Lung (tissue), 12 donors: ENCODE data around the gene CCDC71. TPM values are rescaled to one million over a fixed set of nuclear protein-coding genes. Genes with fewer than 3 reads are reported as not detected.

Experiments
- ATAC-seq: fragments of 200-7000 bp; cut with Tn5 transposase; one replicate; pipeline ENCODE4 v1.9.1; 2020; ENCODE audit warnings: moderate number of reproducible peaks; ENCODE audit not compliant: insufficient read depth, low FRiP score
- DNase-seq, 3 donors: peaks; one replicate each; pipeline ENCODE4 v3.0.0-alpha.2; 2013 to 2017
- H3K27ac ChIP-seq, 2 donors: one replicate each; pipeline ENCODE4 v1.5.1; 2013; ENCODE audit warnings: mild to moderate bottlenecking in 2 of 2, moderate library complexity in 2 of 2, control low read depth in 1 of 2, inconsistent platforms in 1 of 2, low read depth in 1 of 2, low read length in 1 of 2
- H3K27me3 ChIP-seq, 3 donors: one replicate each; pipeline ENCODE4 v1.5.1; 2013; ENCODE audit warnings: low read length in 2 of 3; ENCODE audit not compliant: control insufficient read depth in 3 of 3, insufficient read depth in 3 of 3
- H3K36me3 ChIP-seq, 4 donors: one replicate each; pipeline ENCODE4 v1.5.1; 2013; ENCODE audit warnings: low read length in 4 of 4, mild to moderate bottlenecking in 1 of 4, moderate library complexity in 1 of 4; ENCODE audit not compliant: control insufficient read depth in 4 of 4, insufficient read depth in 4 of 4
- H3K4me1 ChIP-seq, 5 donors: one replicate each; pipeline ENCODE4 v1.5.1; 2013; ENCODE audit warnings: low read length in 5 of 5, mild to moderate bottlenecking in 2 of 5, moderate library complexity in 1 of 5; ENCODE audit not compliant: control insufficient read depth in 5 of 5, insufficient read depth in 5 of 5
- H3K4me3 ChIP-seq: one replicate; pipeline ENCODE4 v1.5.1; 2013; ENCODE audit warnings: mild to moderate bottlenecking, control low read depth, moderate library complexity
- H3K9ac ChIP-seq, 2 donors: one replicate each; pipeline ENCODE4 v1.5.1; 2013; ENCODE audit warnings: low read length in 2 of 2, control low read depth in 1 of 2; ENCODE audit not compliant: insufficient read depth in 1 of 2
- H3K9me3 ChIP-seq, 4 donors: one replicate each; pipeline ENCODE4 v1.5.1; 2013; ENCODE audit warnings: low read length in 3 of 4, mild to moderate bottlenecking in 1 of 4, moderate library complexity in 1 of 4; ENCODE audit not compliant: control insufficient read depth in 4 of 4, insufficient read depth in 3 of 4
- CTCF ChIP-seq: IDR thresholded peaks from 2 replicates; pipeline ENCODE4 v1.5.1; 2012; ENCODE audit warnings: mild to moderate bottlenecking; ENCODE audit errors: control extremely low read depth, extremely low read depth
- WGBS, 2 donors: extraction: QIAGEN DNeasy Blood & Tissue Kit; methylation state at CpG; one replicate each; pipeline ENCODE4 v1.1.7; 2013; 5-methylcytosine and 5-hydroxymethylcytosine counted together
- polyA plus RNA-seq, 2 donors: library from polyadenylated mRNA; stranded (reverse); fragments of 200-250 nt; gene quantifications; one replicate each; pipeline ENCODE4 v1.2.1, GENCODE V29; 2013
- total RNA-seq, 2 donors: library from RNA; depleted of rRNA in 1 of 2; stranded (reverse); fragments of >200 nt in 1 of 2; gene quantifications; one replicate each; pipeline ENCODE4 v1.2.1, GENCODE V29; 2014 to 2021
- donor health status: control.
- donor health status: control.
- donor health status: Bipolar disorder and iron deficiency.
- donor health status: healthy.
- donor health status: DM: yes; HTN: yes; CAD: no.

CCDC71 gene
- total and polyA plus RNA-seq, 4 donors: 13.9 to 29.3 (median 20.1) TPM

GRCh38 chr3:49161197-49161596, 4.9 kb downstream of the CCDC71 start:
- DNase-seq (no peak), ATAC-seq (no peak)
- H3K9me3 ChIP-seq: no peaks in the 10 kb centered on the region
- WGBS, 2 donors: 95 to 96% methylated on average over 2 of the region's 2 CpGs
- H3K4me1 ChIP-seq: peaks cover 5 to 12% (median 7%) of the 10 kb centered on the region in 5 donors
- no peak overlapping the region for H3K9ac ChIP-seq
- no peaks in the 10 kb centered on the region for H3K27me3 ChIP-seq
- peaks cover 6 to 24% (median 11%) of the 10 kb centered on the region in 4 donors for H3K36me3 ChIP-seq
- H3K4me3 ChIP-seq: no peak overlapping the region
- no peak for TF ChIP-seq CTCF
- H3K27ac ChIP-seq: no peak overlapping the region

- 73 to 81% methylated on average over 2 of the region's 2 CpGs for WGBS, 2 donors
- no peak for TF ChIP-seq CTCF
- Histone ChIP-seq H3K27me3 (no peaks in the 10 kb centered on the region), H3K4me3 (no peak overlapping the region), H3K9ac (no peak overlapping the region), H3K27ac (no peak overlapping the region), H3K9me3 (no peaks in the 10 kb centered on the region), H3K4me1 (peaks cover 0 to 1% (median 0%) of the 10 kb centered on the region in 5 donors), H3K36me3 (peaks cover 6 to 21% (median 8%) of the 10 kb centered on the region in 4 donors)
- DNase-seq: no peak
- no peak for ATAC-seq
These were observed 7.3 kb downstream of the CCDC71 start for GRCh38 chr3:49158792-49159191.

- H3K4me1 ChIP-seq: peaks cover 0 to 1% (median 0%) of the 10 kb centered on the region in 5 donors
- no peak overlapping the region for H3K4me3 ChIP-seq
- peak; percentile 30 for TF ChIP-seq CTCF
- no peak for ATAC-seq
- H3K9me3 ChIP-seq: no peaks in the 10 kb centered on the region
- H3K27me3 ChIP-seq: no peaks in the 10 kb centered on the region
- no peak overlapping the region for H3K9ac ChIP-seq
- DNase-seq: no peak
- 61 to 65% methylated on average over 5 of the region's 5 CpGs for WGBS, 2 donors
- peaks cover under 1 to 15% (median 3%) of the 10 kb centered on the region in 4 donors for H3K36me3 ChIP-seq
- H3K27ac ChIP-seq: no peak overlapping the region
These were observed 7.9 kb downstream of the CCDC71 start for GRCh38 chr3:49158103-49158709.

GRCh38 chr3:49157289-49157688, 8.8 kb downstream of the CCDC71 start:
- Histone ChIP-seq H3K36me3 (peaks cover 0 to 8% (median 0%) of the 10 kb centered on the region in 4 donors), H3K4me3 (no peak overlapping the region), H3K4me1 (peaks cover 0 to 1% (median 0%) of the 10 kb centered on the region in 5 donors), H3K27ac (no peak overlapping the region), H3K9me3 (no peaks in the 10 kb centered on the region), H3K9ac (no peak overlapping the region), H3K27me3 (no peaks in the 10 kb centered on the region)
- TF ChIP-seq CTCF: no peak
- WGBS, 2 donors: 73 to 77% methylated on average over 1 of the region's 1 CpG
- DNase-seq (no peak), ATAC-seq (no peak)
